Inflammatory macrophage (primary cell): ENCODE data around the gene GOLGA6L9.
"Not testable (repeated sequence)": the region's sequence is repeated elsewhere in the genome, so short reads cannot be mapped to it uniquely, and the experiment has no call there.

ENCODE experiments used
- DNase-seq, 2 donors: peaks; one replicate each; pipeline ENCODE4 v3.0.0-alpha.2; 2020 to 2022

Gene GOLGA6L9

DNA sequence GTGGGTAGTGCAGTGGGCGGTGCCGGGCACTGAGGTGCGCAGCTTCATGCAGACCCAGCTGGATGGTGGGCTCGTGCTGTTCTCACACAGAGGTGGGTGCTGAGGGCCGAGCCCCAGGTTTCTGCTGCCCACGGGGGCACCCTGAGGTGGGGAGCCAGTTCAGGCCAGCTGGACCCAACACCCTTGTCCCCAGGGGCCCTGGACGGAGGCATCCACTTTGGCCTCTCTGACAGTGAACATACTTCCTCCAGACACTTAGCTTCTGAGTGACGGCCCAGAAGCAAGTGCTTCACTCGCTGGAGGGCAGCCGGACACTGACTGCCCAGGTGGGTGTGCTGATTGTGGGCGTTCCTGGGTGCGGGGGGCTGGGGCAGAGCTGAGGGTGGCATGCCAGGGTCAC is 39.8 kb downstream of the GOLGA6L9 start:
- not testable (repeated sequence) for DNase-seq

DNA sequence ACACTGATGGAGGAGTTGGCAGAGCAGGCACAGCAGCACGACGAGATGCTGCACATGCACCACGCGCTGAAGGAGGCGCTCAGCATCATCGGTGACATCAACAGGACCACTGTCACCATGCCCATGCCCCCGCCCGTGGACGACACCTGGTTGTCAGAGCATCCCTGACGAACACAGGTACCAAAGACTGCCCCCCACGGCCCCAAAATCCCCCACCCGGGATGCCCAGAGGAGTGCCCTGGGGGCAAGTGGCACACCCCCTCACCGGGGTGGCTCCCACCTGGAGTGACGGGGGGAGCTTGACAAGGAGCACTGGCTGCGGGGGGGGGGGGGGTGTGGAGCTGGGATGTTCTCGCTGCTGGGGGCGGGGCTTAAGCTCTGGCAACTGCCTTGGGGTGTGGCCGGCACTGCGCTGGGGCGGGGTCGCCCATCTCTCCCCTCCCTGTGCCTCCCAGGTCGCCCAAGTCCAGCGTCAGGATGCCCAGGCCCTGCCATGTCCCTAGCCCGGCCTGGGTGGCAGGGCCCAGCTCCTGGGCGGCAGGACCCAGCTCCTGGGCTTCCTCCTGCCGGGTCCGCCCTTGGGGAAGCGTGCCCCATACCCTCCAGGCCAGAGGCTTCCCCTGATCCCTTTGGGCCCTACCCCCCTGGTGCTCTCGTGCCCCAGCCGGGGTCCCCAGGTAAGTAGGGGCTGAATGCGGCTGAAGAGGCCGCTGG is 42.8 kb downstream of the GOLGA6L9 start:
- not testable (repeated sequence) for DNase-seq

DNA sequence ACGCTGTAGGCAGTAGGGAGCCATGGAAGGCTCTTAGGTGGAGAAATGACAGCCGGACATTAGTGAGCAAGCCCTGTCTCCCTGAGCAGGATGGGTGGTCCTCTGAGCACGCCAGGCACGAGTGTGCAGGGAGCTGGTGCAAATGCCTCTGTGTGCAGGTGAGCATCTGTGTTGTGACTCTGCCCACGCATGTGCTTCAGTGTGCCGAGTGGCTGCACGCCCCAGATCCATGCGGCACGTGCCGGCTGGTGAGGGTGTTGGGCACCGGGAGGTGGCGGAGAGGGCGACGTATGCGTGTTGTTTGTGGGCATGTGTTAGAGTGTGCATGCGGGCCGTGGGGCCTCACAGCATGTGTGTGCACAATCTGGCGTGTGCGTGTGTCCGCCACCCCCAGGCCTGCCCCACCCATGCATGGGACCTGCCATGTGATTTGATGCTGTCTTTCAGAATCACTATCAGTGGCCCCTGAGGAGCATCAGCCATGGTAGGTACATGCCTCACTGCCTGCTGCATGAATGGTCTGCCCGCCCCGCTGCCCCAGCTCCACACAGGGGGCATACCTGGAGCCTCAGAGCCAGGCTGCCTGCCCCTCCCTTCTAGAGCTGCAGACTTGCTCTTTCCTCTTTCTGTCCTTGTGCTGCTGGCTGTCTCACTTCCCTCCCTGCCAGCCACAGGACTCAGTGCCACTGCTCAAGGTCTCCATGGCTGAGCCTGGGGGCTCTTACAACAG is 45.1 kb downstream of the GOLGA6L9 start:
- not testable (repeated sequence) for DNase-seq

DNA sequence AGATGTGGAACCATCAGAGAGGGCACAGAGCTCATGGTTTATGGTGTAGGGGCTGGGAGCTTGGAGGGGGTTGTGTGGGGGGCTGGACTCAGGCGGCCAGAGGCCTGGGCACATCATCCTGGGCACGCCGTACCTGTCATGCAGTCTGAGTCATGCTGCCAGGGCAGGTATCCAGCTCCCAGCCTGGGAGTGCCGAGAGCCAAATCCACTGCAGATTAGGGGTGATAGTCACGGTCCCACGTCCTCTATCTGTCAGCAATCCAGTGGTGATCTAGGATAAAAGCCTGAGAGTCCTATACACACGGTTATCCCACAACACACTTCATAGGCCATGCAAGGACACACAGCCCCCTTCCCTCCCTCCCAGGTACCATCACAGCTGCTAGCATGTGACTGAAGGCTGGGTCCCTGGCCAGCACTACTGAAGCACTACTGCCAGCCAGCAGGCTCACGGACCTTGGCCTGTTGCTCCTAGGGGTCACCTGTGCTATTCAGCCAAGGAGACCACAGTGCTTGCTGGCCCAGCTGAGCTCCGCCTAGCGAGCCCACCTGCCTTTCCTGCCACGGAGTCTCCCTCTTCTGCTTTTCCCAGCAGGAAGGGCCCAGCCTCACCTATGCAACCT is 45.8 kb downstream of the GOLGA6L9 start:
- not testable (repeated sequence) for DNase-seq

- not testable (repeated sequence) for DNase-seq
Measured at GRCh38 chr15:82476697-82477342, 47.2 kb downstream of the GOLGA6L9 start.

- DNase-seq: not testable (repeated sequence)
Measured at GRCh38 chr15:82477343-82478057, 47.9 kb downstream of the GOLGA6L9 start.
